ENCODE data around the gene ZNF470. TPM values are rescaled to one million over a fixed set of nuclear protein-coding genes. Genes with fewer than 3 reads are reported as not detected.

The ZNF470 gene
- polyA plus RNA-seq, 1 donor from 2014 or later = 9.6 TPM

- no peak overlapping the region for H3K27ac ChIP-seq (ENCODE audit: low read length)
- no peak overlapping the region for H3K9ac ChIP-seq (ENCODE audit: low read length)
- H3K79me2 ChIP-seq (replicated peaks; ENCODE audit: insufficient read depth, low read length) = peaks cover 93% of the 10 kb centered on the region
- H3K9me3 ChIP-seq (ENCODE audit: low read length) = peaks cover 34% of the 10 kb centered on the region
- H3K36me3 ChIP-seq (ENCODE audit: insufficient read depth, low read length) = peaks cover 23% of the 10 kb centered on the region
- no peak overlapping the region for H3K4me2 ChIP-seq (ENCODE audit: low read length)
- no peaks in the 10 kb centered on the region for H3F3A ChIP-seq (ENCODE audit: insufficient read depth, low read length, poor library complexity, severe bottlenecking)
- H3K4me3 ChIP-seq (ENCODE audit: low read length) = no peak overlapping the region
- H4K20me1 ChIP-seq (ENCODE audit: insufficient read depth) = no peaks in the 10 kb centered on the region
- H3K27me3 ChIP-seq (ENCODE audit: insufficient read depth, low read depth, low read length) = no peaks in the 10 kb centered on the region
- H3K9me2 ChIP-seq (ENCODE audit: insufficient read depth, low read length) = no peaks in the 10 kb centered on the region
- no peak overlapping the region for H2AFZ ChIP-seq (ENCODE audit: low read depth, low read length)
- TF ChIP-seq EP300 (conservative IDR thresholded peaks at IDR 0.05; ENCODE audit: poor library complexity, severe bottlenecking) (no peak), MXI1 (conservative IDR thresholded peaks at IDR 0.05; ENCODE audit: poor library complexity, severe bottlenecking) (no peak), CTCF (IDR thresholded peaks at IDR 0.05; ENCODE audit: poor library complexity, severe bottlenecking) (no peak), POLR2AphosphoS5 (IDR thresholded peaks at IDR 0.05) (no peak), EZH2 (IDR thresholded peaks at IDR 0.05; ENCODE audit: borderline replicate concordance, insufficient read depth, low read length, poor library complexity, severe bottlenecking) (no peak), REST (IDR thresholded peaks at IDR 0.05; ENCODE audit: borderline replicate concordance) (no peak), SMC3 (conservative IDR thresholded peaks at IDR 0.05; ENCODE audit: poor library complexity) (no peak), TAF1 (IDR thresholded peaks at IDR 0.05; ENCODE audit: low read depth) (no peak), RAD21 (conservative IDR thresholded peaks at IDR 0.05) (no peak)
Observed at GRCh38 chr19:56608274-56608964, 41.2 kb downstream of the ZNF470 start.

- Histone ChIP-seq H3K79me2 (replicated peaks; ENCODE audit: insufficient read depth, low read length) (peaks cover 90% of the 10 kb centered on the region), H3K36me3 (ENCODE audit: insufficient read depth, low read length) (peaks cover 38% of the 10 kb centered on the region), H2AFZ (ENCODE audit: low read depth, low read length) (no peak overlapping the region)
Observed at GRCh38 chr19:56611288-56611687, 44.0 kb downstream of the ZNF470 start.

More at GRCh38 chr19:56611288-56611687, 44.0 kb downstream of the ZNF470 start:
- H3K27ac ChIP-seq (ENCODE audit: low read length) = no peak overlapping the region
- H3K9me3 ChIP-seq (ENCODE audit: low read length) = peaks cover 32% of the 10 kb centered on the region
- H3K27me3 ChIP-seq (ENCODE audit: insufficient read depth, low read depth, low read length) = no peaks in the 10 kb centered on the region
- no peaks in the 10 kb centered on the region for H3K9me2 ChIP-seq (ENCODE audit: insufficient read depth, low read length)
- no peaks in the 10 kb centered on the region for H4K20me1 ChIP-seq (ENCODE audit: insufficient read depth)
- H3K9ac ChIP-seq (ENCODE audit: low read length) = no peak overlapping the region
- no peak overlapping the region for H3K4me2 ChIP-seq (ENCODE audit: low read length)
- H3F3A ChIP-seq (ENCODE audit: insufficient read depth, low read length, poor library complexity, severe bottlenecking) = no peaks in the 10 kb centered on the region
- no peak overlapping the region for H3K4me3 ChIP-seq (ENCODE audit: low read length)
- TF ChIP-seq TAF1 (IDR thresholded peaks at IDR 0.05; ENCODE audit: low read depth) (no peak), POLR2AphosphoS5 (IDR thresholded peaks at IDR 0.05) (no peak), RAD21 (conservative IDR thresholded peaks at IDR 0.05) (no peak), EZH2 (IDR thresholded peaks at IDR 0.05; ENCODE audit: borderline replicate concordance, insufficient read depth, low read length, poor library complexity, severe bottlenecking) (no peak), CTCF (IDR thresholded peaks at IDR 0.05; ENCODE audit: poor library complexity, severe bottlenecking) (no peak)
